HCT116 (cell line): Measurements from ENCODE around the gene BBS7. TPM values are rescaled to one million over a fixed set of nuclear protein-coding genes. Genes with fewer than 3 reads are reported as not detected.

Source experiments
- ATAC-seq: fragments of 200-7000 bp; cut with Tn5 transposase; 2 replicates; pipeline ENCODE4 v1.9.1; 2020; ENCODE audit warnings: mild to moderate bottlenecking, moderate library complexity
- BruUV-seq: library from RNA; stranded (reverse); fragments of 400-500 nt; replicated peaks from 2 replicates; lab custom pipeline; 2021; lab: Mats Ljungman, UMichigan
- CTCF ChIA-PET: fragments of 300-600 bp; sonication (Branson Sonifier 250); formaldehyde crosslinking; loops from one replicate; lab custom pipeline; 2021; ENCODE audit warnings: antibody characterized with exemption; lab: Charles Lee
- POLR2A ChIA-PET: fragments of 300-600, 350-600 bp; sonication (Branson Sonifier 250); formaldehyde crosslinking; loops from one replicate; lab custom pipeline; 2021; ENCODE audit warnings: antibody characterized with exemption; lab: Charles Lee
- RAD21 ChIA-PET, 2 experiments: fragments of 300-600 bp; sonication (Branson Sonifier 250); formaldehyde crosslinking; loops; one replicate each; lab custom pipeline; 2023; ENCODE audit warnings: low total read pairs in 2 of 2; ENCODE audit not compliant: uncharacterized antibody in 2 of 2, unreplicated experiment in 2 of 2, low non-redundant PET in 1 of 2; lab: Charles Lee
- DNase-seq: peaks from one replicate; pipeline ENCODE4 v3.0.0-alpha.2; 2010; ENCODE audit warnings: low read depth, low spot score
- H2AFZ ChIP-seq: fragments of 200-600 bp; shearing (Covaris generic), sonication (generic); 2 replicates; pipeline ENCODE4 v1.6.1; 2017; ENCODE audit warnings: low read depth, mixed run types, mixed read lengths, antibody characterized with exemption, low read length; ENCODE audit not compliant: poor library complexity, severe bottlenecking
- H3K27ac ChIP-seq: 2 replicates; pipeline ENCODE4 v1.5.1; 2012; ENCODE audit warnings: low read depth, low read length
- H3K27me3 ChIP-seq: fragments of 200-600 bp; sonication (generic); 2 replicates; pipeline ENCODE4 v1.6.1; 2016; ENCODE audit warnings: mixed run types, low read length, mixed read lengths; ENCODE audit not compliant: insufficient read depth
- H3K36me3 ChIP-seq, 2 experiments: fragments of 200-500 bp in 1 of 2; fragments of 200-600 bp in 1 of 2; sonication (Bioruptor generic) in 1 of 2; sonication (generic) in 1 of 2; 2 replicates each; pipeline versions ENCODE4 v1.5.1 to v1.6.1; 2014 to 2016; ENCODE audit warnings: low read length in 2 of 2, inconsistent platforms in 1 of 2, mixed read lengths in 1 of 2, mixed run types in 1 of 2; ENCODE audit not compliant: insufficient read depth in 2 of 2, control insufficient read depth in 1 of 2
- H3K4me1 ChIP-seq, 2 experiments: fragments of 200-600 bp in 1 of 2; sonication (generic) in 1 of 2; 2 replicates each; pipeline versions ENCODE4 v1.5.1 to v1.6.1; 2012 to 2017; ENCODE audit warnings: low read length in 2 of 2, inconsistent platforms in 1 of 2, mild to moderate bottlenecking in 1 of 2, mixed read lengths in 1 of 2, mixed run types in 1 of 2, moderate library complexity in 1 of 2; ENCODE audit not compliant: insufficient read depth in 2 of 2, control insufficient read depth in 1 of 2
- H3K4me2 ChIP-seq: fragments of 200-600 bp; sonication (generic); 2 replicates; pipeline ENCODE4 v1.6.1; 2017; ENCODE audit warnings: mixed run types, low read length, mixed read lengths
- H3K4me3 ChIP-seq, 2 experiments: fragments of 200-600 bp in 1 of 2; sonication (generic) in 1 of 2; replicated peaks in 1 of 2; 2 replicates each; pipeline ENCODE4 v1.5.1; 2011 to 2016; ENCODE audit warnings: low read length in 2 of 2, control low read depth in 1 of 2, low read depth in 1 of 2, mild to moderate bottlenecking in 1 of 2, mixed read lengths in 1 of 2, mixed run types in 1 of 2
- H3K79me2 ChIP-seq: fragments of 200-600 bp; sonication (generic); 2 replicates; pipeline ENCODE4 v1.6.1; 2017; ENCODE audit warnings: mild to moderate bottlenecking, mixed run types, low read length, moderate library complexity, mixed read lengths; ENCODE audit not compliant: insufficient read depth
- H3K9ac ChIP-seq: fragments of 200-600 bp; sonication (generic); 2 replicates; pipeline ENCODE4 v1.6.1; 2016; ENCODE audit warnings: low read length, mixed read lengths
- H3K9me2 ChIP-seq: fragments of 200-600 bp; sonication (generic), shearing (Covaris generic); 2 replicates; pipeline ENCODE4 v1.6.1; 2017; ENCODE audit warnings: mixed run types, mild to moderate bottlenecking, moderate library complexity; ENCODE audit not compliant: insufficient read depth
- H3K9me3 ChIP-seq, 2 experiments: fragments of 200-500 bp in 1 of 2; fragments of 200-600 bp in 1 of 2; sonication (Bioruptor generic) in 1 of 2; sonication (generic) in 1 of 2; 2 replicates each; pipeline ENCODE4 v1.6.1; 2014 to 2017; ENCODE audit warnings: low read length in 2 of 2, mixed read lengths in 2 of 2, inconsistent platforms in 1 of 2, low read depth in 1 of 2, mild to moderate bottlenecking in 1 of 2, mixed run types in 1 of 2, moderate library complexity in 1 of 2; ENCODE audit not compliant: control insufficient read depth in 1 of 2, insufficient read depth in 1 of 2
- H4K20me1 ChIP-seq: fragments of 200-600 bp; sonication (generic), shearing (Covaris generic); 2 replicates; pipeline ENCODE4 v1.6.1; 2017; ENCODE audit warnings: mixed run types, mild to moderate bottlenecking, moderate library complexity; ENCODE audit not compliant: insufficient read depth
- RAD21 ChIP-seq: IDR thresholded peaks from 2 replicates; pipeline ENCODE4 v1.6.1; 2012; ENCODE audit warnings: low read depth, mild to moderate bottlenecking
- SP1 ChIP-seq: IDR thresholded peaks from 2 replicates; pipeline ENCODE4 v1.6.1; 2012; ENCODE audit warnings: low read depth
- SRF ChIP-seq: IDR thresholded peaks from 2 replicates; pipeline ENCODE4 v1.6.1; 2012; ENCODE audit warnings: low read depth
- TCF7L2 ChIP-seq: IDR thresholded peaks from 2 replicates; pipeline ENCODE4 v1.7.0; 2011; ENCODE audit warnings: borderline replicate concordance, inconsistent platforms; ENCODE audit not compliant: insufficient read depth, insufficient read length; ENCODE audit errors: extremely low read depth
- ZBTB33 ChIP-seq: IDR thresholded peaks from 2 replicates; pipeline ENCODE4 v1.6.1; 2011; ENCODE audit warnings: mild to moderate bottlenecking, low read length, moderate library complexity; ENCODE audit not compliant: insufficient replicate concordance; ENCODE audit errors: extremely low read depth
- ZNF274 ChIP-seq: fragments of 200-500 bp; sonication (Bioruptor generic); IDR thresholded peaks from 2 replicates; pipeline ENCODE4 v1.6.1; 2014; ENCODE audit warnings: mild to moderate bottlenecking, low read depth, low read length, inconsistent platforms
- intact Hi-C: fragments of 100-400 bp; cut with micrococcal nuclease; formaldehyde crosslinking; loops from 2 replicates; pipeline ENCODE4 v1.10.0; 2022
- total RNA-seq: library from RNA; stranded (reverse); gene quantifications from one replicate; pipeline ENCODE4 v1.2.1, GENCODE V29; 2021; ENCODE audit not compliant: unreplicated experiment
- TF ChIP-seq, protein P1 (sequence below): IDR thresholded peaks from 2 replicates; pipeline ENCODE4 v1.6.1; 2012; ENCODE audit warnings: low read depth

The BBS7 gene
- total RNA-seq, 1 experiment from 2014 or later, result 22.9 TPM

DNA sequence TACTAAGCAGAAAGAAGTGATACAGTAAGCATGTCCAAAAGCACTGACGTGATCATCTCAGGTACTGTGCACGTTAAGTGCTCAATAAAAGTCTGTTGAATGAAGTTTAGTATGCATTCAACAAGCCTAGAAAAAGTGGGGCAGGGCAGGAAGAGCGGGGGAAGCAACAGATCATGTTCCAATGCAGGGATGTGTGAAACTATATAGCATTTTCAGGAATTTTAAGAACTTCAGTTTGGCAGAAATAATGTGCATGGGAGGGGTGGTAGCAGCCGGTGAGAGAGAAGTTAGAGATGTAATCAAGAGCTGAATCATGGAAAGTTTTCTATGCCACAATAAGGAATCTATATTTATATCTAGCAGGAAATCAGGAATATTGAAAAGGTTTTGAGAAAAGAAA lies 27.4 kb downstream of the BBS7 start:
- TF ChIP-seq ZNF274, result no peak
- TF ChIP-seq SP1, result no peak
- TF ChIP-seq RAD21, result no peak
- TF ChIP-seq SRF, result no peak
- no peak for TF ChIP-seq ZBTB33
- TF ChIP-seq TCF7L2, result no peak
- TF ChIP-seq, protein P1, sequence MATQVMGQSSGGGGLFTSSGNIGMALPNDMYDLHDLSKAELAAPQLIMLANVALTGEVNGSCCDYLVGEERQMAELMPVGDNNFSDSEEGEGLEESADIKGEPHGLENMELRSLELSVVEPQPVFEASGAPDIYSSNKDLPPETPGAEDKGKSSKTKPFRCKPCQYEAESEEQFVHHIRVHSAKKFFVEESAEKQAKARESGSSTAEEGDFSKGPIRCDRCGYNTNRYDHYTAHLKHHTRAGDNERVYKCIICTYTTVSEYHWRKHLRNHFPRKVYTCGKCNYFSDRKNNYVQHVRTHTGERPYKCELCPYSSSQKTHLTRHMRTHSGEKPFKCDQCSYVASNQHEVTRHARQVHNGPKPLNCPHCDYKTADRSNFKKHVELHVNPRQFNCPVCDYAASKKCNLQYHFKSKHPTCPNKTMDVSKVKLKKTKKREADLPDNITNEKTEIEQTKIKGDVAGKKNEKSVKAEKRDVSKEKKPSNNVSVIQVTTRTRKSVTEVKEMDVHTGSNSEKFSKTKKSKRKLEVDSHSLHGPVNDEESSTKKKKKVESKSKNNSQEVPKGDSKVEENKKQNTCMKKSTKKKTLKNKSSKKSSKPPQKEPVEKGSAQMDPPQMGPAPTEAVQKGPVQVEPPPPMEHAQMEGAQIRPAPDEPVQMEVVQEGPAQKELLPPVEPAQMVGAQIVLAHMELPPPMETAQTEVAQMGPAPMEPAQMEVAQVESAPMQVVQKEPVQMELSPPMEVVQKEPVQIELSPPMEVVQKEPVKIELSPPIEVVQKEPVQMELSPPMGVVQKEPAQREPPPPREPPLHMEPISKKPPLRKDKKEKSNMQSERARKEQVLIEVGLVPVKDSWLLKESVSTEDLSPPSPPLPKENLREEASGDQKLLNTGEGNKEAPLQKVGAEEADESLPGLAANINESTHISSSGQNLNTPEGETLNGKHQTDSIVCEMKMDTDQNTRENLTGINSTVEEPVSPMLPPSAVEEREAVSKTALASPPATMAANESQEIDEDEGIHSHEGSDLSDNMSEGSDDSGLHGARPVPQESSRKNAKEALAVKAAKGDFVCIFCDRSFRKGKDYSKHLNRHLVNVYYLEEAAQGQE, result no peak
- Histone ChIP-seq H3K9me2 (no peaks in the 10 kb centered on the region), H3K4me3 (no peak overlapping the region), H3K4me1 (no peaks in the 10 kb centered on the region), H3K9ac (no peak overlapping the region), H3K27me3 (no peaks in the 10 kb centered on the region), H3K4me2 (no peak overlapping the region), H3K27ac (no peak overlapping the region), H2AFZ (no peak overlapping the region), H3K36me3 (peaks cover 7 to 10% of the 10 kb centered on the region in 2 experiments; a peak in 3 of 4 replicates), H3K9me3 (no peaks in the 10 kb centered on the region), H3K79me2 (no peaks in the 10 kb centered on the region), H4K20me1 (no peaks in the 10 kb centered on the region)
- ChIA-PET RAD21 (no interaction called here), CTCF (no interaction called here), POLR2A (no interaction called here)
- intact Hi-C loops, result no loop called here
- ATAC-seq, result no peak
- BruUV-seq, result no TSS peak
- no peak for DNase-seq
